GF-D8 (cell line): Measurements from ENCODE around the gene C8A.

ENCODE experiments used
- DNase-seq: peaks from one replicate; lab custom pipeline; 2025; lab: John Stamatoyannopoulos, UW

Gene C8A

DNA sequence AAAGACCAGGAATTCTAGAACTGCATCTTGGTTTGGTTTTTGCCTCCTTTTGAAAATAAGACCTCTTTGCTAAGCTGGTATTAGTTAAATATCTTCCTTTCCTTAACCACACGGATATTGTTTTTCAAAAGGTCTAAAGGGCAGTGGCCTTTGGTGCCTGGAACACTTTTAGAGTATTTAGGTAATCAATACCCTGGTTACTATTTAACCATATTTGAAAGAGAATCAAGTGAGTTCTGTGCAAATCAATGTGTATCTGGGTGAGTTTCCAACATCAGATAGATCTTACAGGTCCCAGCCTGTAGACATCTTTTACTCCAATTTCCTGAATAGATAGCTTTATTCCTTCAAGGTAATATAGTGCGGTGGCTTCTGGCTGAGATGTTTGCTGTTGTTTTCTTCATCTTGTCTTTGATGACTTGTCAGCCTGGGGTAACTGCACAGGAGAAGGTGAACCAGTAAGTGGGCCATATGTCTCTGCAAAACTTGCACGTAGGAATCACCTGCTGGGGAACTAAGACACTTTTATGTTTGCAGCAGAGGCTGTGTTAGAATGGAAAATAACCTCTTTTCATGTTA, at the start of gene C8A:
TSS of gene C8A (plus strand) at position 277 of the 579 bp plus-strand sequence. CDS start at position 382, 105 bp downstream.
- DNase-seq, result no peak

DNA sequence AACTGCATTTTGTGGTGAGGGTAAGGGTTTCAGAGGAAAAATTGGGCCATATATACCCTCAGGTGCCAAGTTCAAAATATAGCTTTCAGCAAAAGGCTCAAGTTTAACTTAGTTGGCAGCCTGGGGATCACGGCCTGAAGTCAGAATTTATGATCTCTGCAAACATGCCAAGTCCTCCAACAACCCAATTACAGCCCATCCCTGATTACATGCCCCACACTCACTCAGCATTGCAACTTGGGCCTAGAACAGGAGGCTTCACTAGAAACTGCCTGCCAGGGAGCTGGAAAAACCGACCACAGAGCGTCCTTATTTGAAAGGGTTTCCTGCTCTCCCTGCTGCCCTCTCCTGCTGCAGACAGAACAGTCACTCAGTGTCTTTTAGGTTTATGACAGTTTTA, 47.8 kb upstream of the C8A start:
- DNase-seq, result no peak

DNA sequence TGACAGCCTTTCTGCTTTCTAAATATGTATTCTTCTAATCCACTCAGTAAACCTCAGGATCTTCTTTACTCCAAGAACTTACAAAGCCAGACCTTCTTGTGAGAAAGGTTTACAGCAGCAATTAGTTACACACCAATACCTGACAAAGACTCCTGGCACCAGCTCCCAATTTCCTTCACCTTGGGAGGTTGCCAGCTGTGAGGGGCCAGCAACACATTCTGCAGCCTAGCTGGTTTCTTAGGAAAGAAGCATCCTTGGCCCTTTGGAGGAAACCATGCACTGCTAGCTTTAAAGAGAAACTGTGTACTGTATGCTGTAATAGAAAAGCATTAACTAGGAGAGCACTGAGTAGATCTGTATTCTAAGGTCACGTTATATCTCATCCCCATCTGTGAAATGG, 46.2 kb upstream of the C8A start:
- DNase-seq, result no peak

DNA sequence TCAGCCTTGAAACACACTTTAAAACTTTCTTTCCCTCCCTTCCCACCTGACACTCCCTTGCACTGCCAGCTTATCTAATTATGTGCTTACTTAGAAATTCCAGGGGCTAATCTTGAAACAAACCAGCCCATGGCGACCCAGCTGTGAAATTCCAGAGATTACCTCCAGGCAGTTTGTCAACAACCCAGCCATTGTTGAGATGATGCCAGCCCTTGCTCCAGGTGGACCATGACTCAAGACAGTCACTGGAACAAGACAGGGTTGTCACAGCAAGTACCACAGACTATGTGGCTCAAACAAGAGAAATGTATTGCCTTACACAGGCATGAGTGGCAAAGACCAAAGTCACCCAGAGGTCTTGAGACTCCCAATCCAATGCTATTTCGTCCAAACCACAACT, 43.3 kb upstream of the C8A start:
- no peak for DNase-seq

DNA sequence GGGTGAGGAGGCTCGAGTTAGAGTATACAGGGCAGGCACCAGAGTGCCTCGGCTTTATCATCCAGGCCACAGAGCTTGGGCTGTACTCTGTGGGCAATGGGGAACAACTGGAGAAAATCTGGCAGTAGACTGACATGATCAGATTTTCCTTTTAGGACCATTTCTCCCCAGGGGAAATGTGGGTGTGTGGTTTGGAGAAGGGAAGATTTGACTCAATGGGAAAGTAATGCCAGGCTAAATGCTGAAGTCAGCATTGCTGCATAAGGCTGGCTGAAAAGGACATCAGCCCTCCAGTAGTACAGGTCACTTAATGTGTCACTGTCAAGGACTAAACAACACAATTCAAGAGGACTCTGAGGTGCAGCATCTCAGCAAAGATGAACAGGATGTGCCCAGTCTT, 40.4 kb upstream of the C8A start:
- no peak for DNase-seq

DNA sequence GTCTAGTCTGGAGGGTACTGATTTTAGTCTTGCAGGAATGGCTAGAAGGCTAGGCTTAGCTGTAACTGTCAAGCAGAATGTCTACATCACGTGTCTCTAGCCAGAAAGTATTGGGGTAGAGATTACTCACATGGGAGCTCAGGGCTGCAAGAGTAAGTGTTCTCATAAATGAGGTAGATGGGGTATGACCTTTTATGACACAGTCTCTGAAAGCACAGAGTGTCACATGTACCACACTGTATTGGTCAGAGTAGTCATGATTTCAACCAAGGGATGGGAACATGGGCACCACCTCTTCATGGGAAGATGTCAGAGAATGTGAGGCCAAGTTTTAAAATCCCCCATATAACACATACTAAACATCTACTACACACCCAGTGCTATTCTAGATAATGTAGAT, 38.3 kb upstream of the C8A start:
- no peak for DNase-seq

DNA sequence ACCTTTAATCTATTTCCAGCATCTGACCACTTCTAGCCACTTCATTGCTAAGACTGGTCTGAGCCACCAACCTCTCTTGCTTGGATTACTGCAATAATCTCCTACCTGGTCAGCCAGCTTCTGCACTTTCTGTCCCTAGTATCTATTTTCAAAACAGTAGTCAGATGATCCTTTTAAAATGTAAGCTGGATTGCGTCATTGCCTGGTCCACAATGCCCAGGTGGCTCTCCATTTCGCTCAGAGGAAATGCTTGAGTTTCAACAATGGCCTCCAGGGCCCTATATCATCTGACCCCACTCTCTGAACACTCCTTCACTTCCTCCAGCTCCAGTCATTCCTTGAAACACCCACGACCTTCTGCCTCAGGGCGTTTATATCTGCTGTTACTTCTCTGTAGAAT, 37.7 kb upstream of the C8A start:
- DNase-seq, result no peak

DNA sequence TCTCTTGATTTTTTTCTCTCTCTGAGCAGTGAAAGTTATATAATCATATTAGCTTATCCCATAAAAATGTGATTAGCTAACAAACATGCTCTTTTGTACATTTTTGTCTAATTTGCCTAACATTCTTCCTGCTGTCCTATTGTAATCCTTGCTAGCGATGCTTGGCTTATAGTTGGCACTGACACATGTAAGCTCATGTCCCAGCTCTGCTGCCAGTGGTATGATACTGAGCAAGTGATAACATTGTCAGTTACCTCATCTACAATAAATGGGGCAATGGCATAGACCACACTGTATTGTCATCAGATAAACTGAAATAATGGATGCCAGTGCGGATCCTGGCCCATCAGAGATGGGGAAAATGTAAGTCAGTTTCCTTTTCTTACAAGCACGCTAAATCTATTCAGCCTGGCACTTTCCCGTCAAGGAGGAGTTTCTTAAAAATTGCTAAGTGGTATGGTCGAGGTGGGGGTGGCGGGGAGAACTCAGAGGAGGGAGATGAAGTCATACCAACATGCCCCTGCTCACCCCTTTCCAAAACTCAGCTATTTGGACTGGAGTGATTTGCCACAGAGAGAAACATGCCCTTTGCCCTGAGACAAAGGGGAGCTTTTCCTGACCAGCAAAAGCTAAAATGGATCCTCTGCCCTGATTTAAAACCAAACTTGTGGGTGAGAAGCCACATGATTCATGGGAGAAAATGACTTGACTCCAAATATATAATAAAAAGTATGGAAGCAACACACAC, 36.7 kb upstream of the C8A start:
- no peak for DNase-seq

DNA sequence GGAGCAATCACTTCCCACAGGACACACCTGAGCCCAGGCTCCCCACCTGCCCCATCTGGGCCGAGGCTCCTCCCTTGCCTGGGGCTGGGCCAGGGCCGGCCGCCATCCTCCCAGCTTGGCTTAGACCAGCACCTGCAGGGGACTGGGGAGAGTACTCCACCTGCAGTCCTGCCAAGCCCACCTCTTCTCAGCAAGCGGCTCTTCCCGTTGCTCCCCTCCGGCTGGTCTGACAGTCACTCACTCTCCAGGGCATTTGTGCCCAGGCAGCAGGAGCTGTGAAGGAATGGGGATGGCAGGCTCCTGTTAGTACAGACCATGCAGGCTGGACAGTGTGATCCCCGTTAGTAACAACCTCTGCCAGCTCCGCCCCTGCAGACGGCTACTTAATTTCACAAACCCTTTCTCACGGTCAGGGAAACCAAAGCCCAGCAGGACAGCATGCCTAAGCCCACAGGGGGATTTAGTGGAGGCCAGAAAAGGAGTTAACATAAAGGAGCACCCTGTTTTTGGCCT, 35.2 kb upstream of the C8A start, which contains the start of gene FYB2:
TSS of gene FYB2 (minus strand) at position 18 of the 513 bp plus-strand sequence. CDS start 114 bp downstream, outside the sequence.
- no peak for DNase-seq

DNA sequence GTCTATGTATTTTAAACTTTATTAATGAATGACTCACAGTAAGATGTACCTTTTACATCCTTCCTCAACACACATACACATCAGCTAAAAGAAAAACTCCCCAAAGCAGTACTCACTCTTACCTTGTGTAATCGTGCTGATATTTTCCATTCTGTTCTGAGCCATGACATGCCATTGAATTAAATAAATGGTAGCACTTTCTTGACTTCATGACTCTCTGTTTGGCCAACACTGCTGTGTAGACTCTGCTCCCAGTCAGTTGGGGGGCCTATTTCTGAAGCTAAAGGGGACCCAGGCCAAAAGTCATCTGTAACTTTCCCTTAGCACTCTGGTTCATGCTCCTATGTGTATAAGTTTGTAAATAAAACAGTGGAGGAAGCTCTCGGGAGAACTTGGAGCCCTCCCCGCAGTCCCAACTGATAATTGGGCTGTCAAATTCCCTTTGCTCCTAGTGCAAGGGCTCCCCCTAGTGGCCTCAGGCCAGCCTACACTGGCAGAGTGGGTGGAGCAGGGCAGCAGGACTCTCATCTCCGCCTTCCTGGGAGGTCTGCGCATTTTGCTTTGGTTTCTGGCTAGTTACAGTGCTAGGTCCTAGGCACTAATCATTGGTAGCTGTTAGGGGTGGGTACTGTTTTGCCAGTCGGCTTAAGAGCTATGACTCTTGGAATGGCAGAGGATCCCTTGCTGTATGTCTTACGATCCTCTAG, 33.7 kb upstream of the C8A start:
- DNase-seq, result no peak

DNA sequence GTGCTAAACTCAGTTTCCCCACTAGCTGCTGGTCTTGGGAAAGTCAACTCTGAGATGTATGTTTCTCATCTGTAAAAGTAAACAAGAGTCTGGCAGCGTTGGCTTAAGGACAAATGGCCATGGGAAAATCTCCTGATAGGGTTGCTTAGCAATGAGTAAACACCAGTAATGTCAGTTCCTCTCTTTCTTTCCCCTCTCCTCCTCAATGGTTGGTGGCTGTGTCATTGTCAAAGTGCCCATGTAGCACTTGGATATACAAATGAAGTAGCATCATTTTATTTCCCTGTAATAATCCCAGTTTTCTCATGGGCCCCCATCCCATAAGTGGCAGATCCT, 33.2 kb upstream of the C8A start:
- DNase-seq, result no peak

DNA sequence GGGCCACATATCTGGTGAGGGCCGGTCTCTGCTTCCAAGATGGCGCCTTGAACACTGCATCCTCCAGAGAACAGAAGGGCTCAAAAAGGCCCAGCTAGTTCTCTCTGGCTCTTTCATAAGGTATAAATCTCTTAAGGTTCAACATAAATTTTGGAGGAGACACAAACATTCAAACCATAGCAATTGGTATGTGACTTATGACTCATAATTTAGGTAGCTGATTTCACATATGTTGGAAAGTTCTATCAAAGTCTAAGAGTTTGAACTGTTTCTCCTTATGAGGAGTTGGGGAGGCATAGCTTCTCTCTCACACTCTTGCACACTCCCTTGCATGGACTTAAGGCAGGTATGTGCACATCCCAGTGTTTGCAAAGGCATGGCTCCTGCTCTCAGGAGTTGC, 30.3 kb upstream of the C8A start:
- no peak for DNase-seq

DNA sequence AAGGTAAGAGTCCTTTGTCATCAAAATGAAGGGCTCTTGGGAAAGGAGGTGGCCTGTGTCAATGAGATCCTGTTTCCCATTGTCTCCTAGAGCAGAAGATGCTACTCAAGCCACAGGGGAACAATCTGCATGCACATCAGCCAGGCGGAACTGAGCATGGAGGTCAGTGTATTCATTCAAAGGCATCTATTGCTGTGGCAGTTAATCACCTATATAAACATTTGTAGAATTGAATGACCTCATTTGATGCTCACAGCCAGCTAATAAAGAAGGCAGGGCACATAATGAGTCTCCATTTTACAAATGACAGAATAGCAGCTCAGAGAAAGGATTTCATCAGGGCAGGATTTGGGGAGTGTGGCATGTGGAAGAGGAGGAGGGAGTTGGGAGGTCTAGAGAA, 29.7 kb upstream of the C8A start:
- DNase-seq, result no peak

DNA sequence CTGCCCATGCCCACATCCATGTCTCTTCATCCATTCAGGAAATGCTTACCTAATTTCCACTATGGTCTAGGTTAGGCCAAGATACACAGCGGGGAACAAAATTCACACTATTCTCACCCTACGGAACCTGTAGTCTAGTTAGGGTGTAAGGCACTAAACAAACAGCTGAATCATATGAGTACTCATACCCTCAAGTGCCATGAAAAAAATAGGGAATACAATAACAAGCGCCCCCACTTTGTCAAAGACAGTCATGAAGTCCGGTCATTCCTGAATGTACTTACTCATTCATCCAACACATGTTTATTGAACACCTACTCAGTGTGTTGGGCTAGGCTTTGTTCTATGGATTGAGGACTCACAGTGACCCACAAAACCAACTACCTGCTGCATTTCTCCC, 29.2 kb upstream of the C8A start:
- DNase-seq, result no peak

DNA sequence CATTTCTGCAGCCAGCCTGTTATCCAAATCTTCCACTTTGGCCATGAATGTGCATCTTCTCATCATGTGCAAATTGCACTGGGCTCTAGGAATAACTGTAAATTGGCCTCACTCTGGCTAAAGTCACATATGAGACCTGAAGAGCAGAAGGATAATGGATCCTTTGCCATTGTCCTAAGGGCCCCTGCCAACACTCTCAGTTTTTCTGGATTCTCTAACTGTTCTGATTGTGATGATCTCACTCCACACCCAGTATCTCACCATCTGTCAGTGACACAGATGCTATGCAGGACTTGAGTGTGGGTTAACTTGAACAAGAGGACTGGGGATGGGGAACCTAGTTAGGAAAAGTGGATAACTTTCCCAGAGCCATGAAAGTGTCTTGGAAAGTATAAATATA, 26.9 kb upstream of the C8A start:
- DNase-seq, result no peak

DNA sequence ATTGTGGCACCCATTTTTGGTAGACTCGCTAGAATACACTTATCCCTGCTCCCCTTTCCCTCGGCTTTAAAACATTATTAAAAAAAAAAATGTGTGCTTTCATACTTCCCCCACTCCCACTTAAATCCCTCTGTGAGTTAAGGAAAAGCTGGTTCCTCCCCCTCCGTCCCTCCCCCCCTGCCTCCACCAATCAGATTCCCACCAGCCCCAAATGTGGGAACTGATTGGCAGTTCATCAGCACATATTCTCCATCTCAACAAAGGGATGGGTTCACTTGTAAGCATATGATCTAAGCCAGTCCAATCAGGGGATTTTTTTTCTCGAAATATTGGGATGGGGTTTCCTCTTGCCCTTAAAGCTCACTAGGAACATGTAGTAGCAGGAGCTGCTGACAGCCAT, 24.5 kb upstream of the C8A start:
- no peak for DNase-seq

DNA sequence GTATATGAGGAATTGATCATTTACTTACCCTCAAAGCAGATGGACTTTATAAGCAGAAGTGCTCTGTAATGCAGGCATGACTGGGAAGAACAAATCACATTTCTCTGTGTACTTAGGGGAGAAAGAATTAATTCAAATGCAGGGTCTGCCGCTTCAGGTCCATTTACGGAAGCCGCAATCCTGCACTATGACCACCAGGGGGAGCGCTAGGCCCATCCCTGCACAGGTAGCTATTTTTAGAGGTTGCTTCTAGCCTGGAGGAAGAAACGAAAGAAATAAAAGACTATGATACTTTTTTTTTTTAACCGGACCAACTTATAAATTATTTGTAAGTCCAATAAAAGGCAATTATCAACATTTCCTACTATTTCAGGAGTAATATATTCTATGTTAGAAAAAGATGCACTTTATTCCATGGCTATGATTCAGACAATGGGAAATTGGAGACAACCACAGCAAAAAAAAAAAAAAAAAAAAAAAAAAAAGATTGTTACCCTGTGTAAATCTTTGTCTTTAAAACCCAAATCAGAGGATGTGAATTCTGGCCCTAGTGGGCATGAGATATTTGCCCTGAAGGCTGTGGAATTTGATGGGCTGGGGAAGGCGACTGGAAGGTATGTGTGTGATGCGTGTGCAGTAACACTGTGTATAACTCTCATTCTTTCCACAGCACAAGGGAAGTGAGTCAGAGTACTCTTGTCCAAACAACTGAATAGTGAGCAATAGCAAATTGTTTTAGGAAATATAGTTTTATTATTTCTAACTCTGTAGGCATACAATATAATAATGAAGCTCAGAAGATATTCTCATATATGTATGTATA, 22.5 kb upstream of the C8A start:
- no peak for DNase-seq

DNA sequence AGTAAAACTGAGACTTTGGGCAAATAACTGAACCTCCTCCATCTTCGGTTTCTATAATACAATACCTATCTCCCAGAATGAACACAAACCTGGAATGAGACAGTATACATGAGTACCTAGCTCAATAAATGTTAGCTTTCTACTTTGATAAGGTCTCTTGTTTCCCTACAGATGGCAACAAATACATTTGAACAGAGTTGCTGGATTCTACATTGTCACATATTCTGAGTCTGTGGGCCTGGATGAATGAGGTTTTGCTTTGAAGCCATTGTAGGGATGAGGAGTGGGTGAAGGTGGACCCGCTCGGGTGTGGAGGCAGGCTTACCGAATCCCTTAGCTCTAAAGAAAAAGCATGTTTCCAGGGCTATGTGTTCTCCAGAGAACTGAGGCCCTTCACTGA, 21.5 kb upstream of the C8A start:
- DNase-seq, result no peak

DNA sequence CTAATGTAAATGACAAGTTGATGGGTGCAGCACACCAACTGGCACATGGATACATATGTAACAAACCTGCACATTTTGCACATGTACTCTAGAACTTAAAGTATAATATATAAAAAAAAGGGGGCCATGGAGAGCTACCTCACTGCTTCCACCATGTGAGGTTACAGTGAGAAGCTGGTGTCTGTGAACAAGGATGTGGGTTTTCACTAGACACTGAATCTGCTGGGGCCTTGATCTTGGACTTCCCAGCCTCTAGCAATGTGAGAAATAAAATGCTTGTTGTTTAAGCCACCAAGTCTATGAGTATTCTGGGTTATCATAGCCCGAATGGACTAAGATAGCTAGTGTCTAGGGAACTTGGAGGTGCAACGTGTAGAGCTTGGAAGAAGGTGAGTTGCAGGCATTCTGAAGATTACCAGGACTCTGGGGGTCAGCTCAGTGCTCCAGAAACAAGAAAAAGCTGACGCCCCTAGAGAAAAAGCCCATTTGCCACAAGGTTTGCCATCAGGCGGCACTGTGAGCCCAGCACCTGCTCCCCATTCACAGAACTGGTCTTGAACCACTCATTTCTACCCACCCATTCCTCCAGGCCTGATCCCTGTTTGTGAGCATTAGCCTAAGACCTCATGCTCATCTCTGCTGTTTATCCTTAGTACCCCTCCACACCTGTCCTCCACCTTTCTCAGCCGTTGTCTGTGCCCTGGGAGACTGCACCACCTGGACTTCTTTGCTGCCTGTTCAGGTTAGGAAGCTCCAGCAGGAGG, 20.3 kb upstream of the C8A start:
- DNase-seq, result no peak

DNA sequence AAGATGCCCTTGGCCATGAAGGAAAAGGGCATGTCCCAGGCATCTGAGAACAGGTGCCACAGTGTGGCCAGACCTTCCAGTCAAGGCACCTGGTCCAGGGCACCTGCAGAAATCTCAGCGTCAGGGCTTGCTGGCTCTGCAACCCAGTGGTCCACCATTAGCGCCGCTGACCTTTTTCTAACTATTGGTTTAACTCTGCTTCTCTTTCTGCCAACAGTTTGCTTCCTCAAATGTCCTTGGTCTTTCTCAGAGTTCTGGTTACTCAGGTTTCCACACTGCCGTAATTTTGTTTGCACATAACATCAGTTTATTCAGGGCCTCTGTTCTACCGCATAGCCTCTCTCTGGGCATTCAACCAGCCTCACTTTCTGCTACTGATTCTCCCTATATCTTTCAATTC, 18.9 kb upstream of the C8A start:
- DNase-seq, result no peak

DNA sequence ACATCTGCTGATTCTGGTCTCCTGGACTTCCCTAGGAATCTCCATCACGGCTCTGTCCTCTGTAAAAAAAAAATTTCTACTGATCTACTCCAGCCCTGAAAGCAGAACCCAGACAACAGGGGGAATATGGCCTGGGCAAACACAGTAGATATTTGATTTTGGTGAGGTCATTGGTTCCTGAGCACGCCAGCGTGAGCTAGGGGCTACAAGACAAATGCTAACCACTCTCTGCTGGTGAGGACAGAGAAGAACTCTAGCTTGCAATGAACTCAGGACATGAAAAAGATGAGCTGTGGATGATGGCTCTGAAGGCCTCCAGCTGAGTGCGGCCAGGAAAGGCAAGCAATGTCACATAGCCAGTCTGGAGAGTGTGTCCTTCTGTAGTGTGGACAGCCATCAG, 18.2 kb upstream of the C8A start:
- DNase-seq, result no peak
